HG03280 (cell line): ENCODE results near the gene L1TD1.
"Not testable (repeated sequence)": the region's sequence is repeated elsewhere in the genome, so short reads cannot be mapped to it uniquely, and the experiment has no call there.

Experiments used
- ATAC-seq: cut with Tn5 transposase; IDR thresholded peaks from one replicate; pipeline ENCODE4 v1.9.1; 2021; ENCODE audit warnings: mild to moderate bottlenecking, moderate library complexity; ENCODE audit not compliant: unreplicated experiment

Gene L1TD1

DNA sequence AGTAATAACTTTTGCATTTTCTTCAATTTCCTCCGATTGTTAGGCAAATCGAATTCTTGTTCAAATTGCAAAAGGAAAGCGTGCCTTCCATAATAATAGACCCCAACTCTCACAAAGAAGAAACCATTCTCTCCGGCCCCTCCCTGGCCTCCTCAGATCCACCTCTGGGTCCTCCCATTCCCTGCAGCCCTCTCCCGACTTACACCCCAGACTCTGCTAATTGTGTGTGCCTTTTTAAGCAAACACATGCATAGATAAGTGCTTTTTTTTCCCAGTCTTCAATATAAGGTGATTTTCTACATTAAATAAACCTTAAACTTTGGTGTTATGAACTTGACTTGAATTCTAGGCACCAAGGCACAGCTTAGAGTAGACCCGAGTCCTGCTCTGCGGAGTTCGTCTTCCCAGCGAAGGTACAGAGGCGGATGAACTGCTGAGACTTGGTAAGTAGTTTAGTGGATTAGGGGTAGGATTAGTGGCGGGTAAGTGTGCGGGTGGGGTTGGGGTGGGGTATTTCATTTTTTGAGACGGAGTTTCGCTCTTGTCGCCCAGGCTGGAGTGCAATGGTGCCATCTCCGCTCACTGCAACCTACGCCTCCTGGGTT is 1.5 kb downstream of the L1TD1 start:
- ATAC-seq = no peak

DNA sequence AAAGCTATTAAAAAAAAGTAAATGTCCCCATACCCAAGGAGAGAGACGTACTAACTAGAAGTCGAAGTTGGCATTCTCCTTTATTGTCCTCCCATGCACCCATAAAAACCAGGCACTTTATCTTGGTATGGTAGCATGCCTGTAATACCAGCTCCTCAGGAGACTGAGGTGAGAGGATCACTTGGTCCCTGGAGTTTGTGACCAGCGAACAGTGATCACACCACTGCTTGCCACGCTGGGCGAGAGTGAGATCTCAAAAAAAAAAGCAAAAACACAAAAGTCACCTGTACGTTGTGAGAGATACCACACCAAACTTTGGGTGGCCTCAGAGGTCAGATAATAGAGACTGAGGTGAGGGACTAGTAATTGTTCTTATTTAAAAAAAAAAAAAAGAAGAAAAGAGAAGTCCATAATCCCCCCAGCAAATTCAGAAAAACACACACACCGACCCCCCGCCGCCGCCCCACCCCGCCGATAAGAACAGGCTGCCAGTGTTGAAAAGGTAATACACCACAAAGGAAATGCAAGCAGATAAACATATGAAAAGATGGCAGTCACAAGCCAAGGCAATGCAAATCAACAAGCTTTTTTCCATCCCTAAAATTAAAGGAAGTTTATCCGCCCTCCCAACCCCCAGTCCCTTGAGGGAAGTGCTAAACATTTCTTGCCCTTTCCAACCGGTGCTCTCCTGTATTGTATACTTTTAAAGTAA is 3.6 kb downstream of the L1TD1 start:
- no peak for ATAC-seq

DNA sequence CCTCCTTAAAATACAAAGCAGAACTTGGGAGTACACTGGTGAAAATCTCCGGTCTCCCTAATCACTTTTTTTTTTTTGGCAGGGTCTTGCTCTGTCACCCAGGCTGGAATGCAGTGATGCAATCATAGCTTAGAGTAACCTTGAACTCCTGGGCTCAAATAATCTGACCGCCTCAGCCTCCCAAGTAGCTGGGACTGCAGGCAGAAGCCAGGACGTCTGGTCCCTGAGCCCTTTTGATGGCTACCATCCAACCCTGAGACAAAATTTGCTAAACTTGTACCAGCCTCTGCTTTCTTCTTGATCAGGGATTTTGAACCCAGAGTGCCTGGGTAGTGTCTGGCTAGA is 4.1 kb downstream of the L1TD1 start:
- no peak for ATAC-seq

DNA sequence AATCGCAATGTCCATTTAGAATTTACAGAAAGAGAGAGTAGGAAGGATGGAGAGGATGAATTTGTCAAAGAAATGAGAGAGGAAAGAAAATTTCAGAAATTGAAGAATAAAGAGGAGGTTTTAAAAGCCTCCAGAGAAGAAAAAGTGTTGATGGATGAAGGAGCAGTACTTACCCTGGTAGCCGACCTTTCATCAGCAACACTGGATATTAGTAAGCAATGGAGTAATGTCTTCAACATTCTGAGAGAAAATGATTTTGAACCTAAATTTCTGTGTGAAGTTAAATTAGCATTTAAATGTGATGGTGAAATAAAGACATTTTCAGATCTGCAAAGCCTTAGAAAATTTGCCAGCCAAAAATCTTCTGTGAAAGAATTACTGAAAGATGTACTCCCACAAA is 12.5 kb downstream of the L1TD1 start:
- no peak for ATAC-seq

DNA sequence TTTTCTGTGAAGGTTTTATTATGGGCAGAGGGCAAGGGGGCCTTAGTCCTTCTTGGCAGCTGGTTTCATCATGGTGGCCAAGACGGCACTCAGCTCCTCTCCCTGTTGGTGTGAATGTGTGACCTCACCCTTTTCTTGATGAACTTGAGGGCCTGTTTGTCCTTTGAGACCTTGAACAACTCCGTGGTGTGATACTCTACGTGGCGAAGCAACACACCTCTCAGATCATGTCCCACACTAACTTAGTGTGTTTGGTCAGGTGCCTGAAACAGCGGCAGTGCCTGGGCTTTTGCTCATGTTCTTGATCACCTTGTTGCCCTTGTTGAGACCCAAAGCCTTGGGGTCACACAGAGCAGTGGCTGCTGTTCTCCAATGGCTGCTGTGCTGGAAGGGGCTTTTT is 13.4 kb downstream of the L1TD1 start:
- ATAC-seq = no peak

DNA sequence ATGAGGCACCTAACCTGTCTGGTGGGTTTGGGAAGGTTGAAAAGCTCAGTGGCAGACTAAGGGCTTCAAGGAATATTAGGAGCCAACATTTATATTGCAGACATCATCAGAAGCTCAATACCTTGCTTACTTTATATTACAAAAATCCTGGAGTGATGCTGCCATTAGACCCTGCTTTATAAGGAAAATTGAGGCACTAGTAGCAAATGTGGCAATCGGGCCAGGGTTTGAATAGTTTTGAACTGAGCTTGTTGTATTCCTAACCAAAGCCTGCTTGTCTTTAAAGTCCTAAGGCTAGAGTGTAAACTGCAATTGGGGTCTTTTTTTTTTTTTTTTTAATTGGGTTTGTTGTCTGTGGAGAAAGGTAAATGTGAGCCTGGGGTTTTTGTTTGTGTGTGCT is 14.3 kb downstream of the L1TD1 start:
- ATAC-seq = no peak

DNA sequence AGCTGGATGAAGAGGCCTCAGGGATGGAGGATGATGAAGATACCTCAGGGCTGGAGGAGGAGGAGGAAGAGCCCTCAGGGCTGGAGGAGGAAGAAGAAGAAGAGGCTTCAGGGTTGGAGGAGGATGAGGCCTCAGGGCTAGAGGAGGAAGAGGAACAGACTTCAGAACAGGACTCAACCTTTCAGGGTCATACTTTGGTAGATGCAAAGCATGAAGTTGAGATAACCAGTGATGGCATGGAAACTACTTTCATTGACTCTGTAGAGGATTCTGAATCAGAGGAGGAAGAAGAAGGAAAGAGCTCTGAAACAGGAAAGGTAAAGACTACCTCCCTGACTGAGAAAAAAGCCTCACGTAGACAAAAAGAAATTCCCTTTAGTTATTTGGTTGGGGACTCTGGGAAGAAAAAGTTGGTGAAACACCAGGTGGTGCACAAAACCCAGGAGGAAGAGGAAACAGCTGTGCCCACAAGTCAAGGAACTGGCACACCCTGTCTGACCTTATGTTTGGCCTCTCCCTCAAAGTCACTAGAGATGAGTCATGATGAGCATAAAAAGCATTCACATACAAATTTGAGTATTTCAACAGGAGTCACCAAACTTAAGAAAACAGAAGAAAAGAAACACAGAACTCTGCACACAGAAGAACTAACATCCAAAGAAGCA is 15.4 kb downstream of the L1TD1 start:
- ATAC-seq = no peak

DNA sequence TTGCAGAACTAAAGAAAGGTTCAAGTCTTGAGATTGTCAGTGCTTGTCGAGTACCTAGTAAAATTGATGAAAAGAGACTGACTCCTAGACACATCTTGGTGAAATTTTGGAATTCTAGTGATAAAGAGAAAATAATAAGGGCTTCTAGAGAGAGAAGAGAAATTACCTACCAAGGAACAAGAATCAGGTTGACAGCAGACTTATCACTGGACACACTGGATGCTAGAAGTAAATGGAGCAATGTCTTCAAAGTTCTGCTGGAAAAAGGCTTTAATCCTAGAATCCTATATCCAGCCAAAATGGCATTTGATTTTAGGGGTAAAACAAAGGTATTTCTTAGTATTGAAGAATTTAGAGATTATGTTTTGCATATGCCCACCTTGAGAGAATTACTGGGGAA is 16.3 kb downstream of the L1TD1 start:
- ATAC-seq = no peak

DNA sequence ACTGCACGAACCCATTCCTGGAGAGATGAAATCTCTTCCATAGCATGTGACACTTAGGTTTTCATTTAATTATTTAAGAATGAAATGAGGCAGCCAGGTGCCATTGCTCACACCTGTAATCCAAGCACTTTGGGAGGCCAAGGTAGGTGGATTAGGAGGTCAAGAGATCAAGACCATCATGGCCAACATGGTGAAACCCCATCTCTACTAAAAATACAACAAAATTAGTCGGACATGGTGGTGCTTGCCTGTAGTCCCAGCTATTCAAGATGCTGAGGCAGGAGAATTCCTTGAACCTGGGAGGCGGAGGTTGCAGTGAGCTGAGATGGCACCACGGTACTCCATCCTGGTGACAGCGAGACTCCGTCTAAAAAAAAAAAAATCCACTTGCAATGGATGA is 17.8 kb downstream of the L1TD1 start:
- no peak for ATAC-seq

DNA sequence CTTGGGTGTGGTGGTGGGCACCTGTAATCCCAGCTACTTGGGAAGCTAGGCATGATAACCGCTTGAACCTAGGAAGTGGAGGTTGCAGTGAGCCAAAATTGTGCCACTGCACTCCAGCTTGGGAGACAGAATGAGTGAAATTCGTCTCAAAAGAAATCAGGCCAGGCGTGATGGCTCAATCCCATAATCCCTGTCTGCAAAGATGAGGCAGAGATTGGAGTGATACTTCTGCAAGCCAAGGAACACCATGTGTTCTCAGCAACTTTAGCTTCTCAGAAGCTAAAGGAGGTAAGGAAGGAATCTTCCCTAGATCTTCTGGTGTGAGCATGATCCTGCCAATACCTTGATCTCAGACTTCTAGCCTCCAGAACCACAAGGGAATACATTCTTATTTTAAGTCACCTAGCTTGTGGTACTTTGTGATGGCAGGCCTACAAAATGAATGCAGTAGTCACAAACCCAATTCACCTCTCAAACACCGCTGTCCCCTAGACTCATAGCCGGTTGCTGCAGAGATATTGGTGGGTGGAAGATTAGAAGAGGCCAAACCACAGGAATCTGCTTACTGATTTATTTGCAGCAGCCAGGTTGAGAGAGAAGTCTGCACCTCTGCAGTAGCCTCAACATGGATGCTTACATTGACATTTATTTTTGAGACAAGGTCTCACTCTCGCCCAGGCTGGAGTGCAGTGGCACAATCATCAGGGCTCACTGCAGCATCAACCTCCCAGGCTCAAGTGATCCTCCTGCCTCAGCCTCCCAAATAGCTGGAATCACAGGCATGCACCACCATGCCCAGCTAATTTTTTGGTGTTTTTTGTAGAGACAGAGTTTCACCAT is 18.6 kb downstream of the L1TD1 start:
- ATAC-seq = no peak

DNA sequence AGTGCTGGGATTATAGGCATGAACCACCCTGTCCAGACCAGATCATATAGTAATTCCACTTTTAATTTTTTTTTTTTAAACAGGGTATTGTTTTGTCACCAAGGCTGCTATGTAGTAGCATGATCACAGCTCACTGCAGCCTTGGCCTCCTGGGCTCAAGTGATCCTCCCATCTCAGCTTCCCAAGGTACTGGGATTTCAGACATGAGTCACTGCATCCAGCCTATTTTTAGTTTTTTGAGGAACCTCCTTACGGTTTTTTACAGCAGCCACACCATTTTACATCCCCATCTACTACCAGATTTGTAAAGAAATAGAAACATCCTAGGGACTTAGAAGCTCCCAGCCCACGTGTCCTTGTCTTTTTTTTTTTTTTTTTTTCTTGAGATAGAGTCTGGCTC is 24.0 kb downstream of the L1TD1 start:
- ATAC-seq = no peak

DNA sequence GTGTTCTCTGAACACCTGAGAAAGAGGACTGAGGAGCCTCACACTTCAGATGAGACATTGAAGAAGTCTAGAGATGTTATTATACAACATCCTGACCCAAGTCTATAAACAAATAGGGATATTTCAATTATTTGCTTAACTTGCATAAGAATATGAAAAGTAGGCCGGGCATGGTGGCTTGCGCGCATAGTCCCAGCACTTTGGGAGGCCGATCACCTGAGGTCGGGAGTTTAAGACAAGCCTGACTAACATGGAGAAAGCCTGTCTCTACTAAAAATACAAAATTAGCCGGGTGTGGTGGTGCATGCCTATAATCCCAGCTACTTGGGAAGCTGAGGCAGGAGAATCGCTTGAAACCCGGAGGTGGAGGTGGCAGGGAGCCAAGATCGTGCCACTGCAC is 25.8 kb downstream of the L1TD1 start:
- not testable (repeated sequence) for ATAC-seq

DNA sequence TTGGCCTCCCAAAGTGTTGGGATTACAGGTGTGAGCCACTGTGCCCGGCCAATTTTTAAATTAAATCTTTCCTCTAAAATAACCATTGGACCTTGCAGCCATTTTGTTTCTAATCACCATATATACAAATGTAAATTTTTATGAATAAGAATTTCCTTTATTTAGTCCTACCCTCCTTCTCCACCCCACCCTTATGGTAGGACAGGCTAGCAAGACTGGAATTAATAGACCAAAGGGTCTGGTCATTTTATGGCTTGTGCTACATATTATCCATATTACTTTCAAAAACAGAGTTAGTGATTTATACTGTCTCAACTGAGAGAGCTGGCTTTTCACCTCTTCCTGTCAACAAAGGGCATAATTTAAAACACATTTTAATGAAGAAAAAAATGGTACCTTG is 26.5 kb downstream of the L1TD1 start:
- ATAC-seq = no peak

DNA sequence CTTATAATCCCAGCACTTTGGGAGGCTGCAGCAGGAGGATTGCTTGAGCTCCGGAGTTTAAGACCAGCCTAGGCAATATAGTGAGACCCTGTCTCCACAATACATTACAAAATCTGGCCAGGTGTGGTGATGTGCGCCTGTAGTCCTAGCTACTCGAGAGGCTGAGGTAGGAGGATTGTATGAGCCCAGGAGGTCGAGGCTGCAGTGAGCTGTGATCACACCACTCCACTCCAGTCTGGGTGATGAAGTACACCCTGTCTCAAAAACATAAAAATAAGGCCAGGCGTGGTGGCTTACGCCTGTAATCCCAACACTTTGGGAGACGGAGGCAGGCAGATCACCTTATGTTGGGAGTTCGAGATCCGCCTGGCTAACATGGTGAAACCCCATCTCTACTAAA is 27.7 kb downstream of the L1TD1 start:
- no peak for ATAC-seq

DNA sequence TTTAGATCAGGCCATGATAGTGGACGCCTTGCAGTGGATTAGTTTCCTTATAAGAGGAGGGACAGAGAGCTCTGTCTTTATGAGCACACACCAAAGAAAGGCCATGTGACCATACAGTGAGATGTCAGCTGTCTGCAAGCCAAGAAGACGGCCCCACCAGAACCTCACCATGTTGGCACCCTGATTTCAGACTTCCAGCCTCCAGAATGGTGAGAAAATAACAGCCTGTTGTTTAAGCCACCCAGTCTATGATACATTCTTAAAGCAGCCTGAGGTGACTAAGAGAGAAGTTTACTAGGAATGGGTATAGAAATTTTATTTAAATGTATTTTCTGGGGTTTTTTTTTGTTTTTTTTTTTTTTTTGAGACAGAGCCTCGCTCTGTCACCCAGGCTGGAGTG is 29.5 kb downstream of the L1TD1 start:
- no peak for ATAC-seq

DNA sequence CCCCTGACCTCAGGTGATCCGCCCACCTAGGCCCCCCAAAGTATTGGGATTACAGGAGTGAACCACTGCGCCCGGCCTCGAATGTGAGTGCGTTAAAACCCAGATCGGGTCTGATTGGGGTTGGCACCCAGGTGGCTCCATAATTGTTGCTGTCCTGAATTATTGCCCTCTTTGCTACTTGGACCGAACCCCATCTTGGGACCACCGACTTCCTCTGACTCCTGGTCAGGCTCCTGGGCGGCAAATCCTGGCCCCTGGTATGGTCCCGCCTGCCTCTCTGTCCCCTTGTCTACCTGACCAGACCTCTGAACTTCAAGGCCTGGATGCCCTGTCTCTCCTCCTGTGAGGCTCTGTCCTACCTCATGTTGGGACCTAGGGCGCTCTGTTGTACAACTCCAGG is 32.8 kb downstream of the L1TD1 start:
- no peak for ATAC-seq

DNA sequence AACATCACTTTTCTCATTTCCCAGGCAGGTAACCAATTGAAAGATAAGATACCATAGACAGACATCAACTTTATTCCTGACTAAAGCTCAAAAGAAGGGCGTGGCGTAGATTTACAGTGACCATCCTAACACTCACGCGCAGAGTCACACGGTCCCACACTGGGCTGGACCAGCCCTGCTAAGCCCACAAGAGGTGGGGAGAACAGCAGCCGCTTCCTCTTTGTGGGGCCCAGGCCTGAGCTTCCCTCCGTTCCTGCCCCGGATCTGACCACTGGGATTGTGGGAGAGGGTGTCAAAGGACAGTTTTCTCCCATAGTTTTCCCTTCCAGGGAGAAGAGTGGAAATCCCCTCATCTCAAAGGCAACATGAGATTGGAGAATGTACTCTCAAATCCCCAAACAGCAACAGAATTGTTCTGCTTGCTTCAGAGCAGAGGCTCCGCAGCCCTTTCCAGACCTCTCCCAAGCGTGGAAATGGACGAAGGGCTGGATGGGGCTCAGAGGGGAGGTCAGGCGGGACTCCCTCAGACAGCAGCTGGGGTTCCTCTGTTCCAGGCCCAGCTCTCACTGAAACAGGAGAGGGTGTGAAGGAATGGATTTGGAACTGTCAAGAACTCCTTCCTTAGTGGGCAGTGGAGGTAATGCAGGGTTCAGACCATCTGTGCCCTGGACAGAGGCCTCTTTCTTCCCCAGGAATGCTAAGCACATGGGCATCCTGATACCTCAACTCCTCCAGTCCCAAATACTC is 33.7 kb downstream of the L1TD1 start:
- ATAC-seq = no peak

DNA sequence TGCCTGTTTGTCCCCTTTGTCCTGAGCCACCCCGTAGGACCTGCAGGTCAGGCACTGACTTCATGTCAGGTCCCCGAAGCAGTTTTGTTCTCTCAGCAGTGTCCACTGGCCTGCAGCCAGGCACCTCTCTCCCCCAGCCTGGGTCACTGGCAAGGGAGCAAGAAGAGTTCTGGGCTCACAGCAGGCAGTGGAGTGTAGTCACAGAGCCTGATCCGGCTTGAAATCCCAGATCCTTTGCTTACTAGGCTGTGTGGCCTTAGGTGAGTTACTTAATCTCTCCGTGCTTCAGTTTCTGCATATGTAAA is 34.2 kb downstream of the L1TD1 start:
- no peak for ATAC-seq

DNA sequence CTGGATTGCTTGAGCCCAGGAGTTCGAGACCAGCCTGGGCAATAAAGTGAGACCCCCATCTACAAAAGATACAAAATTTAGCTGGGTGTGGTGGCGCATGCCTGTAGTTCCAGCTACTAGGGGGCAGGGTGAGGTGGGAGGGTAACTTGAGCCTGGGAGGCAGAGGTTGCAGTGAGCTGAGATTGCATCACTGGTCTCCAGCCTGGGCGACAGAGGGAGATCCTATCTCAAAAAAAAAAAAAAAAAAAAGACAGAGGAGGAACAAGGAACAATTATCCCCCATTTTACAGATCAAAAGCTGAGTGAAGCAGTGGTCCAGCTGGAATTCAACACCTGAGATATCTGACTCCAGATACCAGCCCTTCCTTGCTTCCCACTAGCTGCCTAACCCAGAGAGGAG is 34.8 kb downstream of the L1TD1 start:
- ATAC-seq = no peak

DNA sequence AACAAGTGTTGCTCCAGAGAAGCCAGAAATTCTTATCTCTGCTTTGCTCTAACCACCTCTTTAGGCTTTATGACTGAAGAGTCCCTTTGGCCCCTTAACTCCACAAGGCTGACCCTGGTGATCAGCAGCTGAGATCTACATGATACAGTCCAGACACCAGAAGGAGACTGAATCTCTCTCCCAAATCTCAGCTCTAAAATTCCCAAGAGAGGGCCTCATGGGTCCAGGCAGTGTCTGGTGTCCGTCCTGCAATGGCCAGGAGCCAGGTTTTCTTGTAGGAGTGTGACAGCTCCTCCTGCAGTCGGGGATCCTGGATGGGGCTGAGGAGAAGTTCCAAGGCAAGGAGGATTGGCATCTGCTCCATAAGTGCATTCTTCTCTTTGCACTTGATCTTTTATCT is 35.3 kb downstream of the L1TD1 start:
- no peak for ATAC-seq

DNA sequence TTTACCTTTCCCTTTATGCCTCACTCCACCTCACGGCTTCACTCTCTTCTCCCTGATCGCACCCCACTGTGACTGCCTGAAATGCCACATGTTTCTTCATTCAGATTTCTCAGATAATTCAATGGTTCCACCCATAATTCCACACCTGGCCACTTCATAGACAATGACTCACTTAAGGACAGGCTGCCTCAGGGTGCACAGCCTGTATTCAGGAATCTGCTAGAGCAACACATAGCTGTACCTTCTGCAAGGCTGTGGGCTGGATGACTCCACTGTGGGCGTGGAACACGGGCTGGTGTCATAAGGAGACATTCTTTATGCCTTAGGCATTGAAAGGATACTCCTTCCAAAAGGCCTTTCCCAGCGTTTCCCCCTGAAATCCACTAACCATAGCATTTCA is 36.1 kb downstream of the L1TD1 start:
- ATAC-seq = no peak
